SK-N-SH (cell line): ENCODE results near the gene RASA4B.
"Not testable (repeated sequence)": the region's sequence is repeated elsewhere in the genome, so short reads cannot be mapped to it uniquely, and the experiment has no call there.

Source experiments
- POLR2AphosphoS5 ChIP-seq: IDR thresholded peaks from 2 replicates; pipeline ENCODE4 v1.6.1; 2012; ENCODE audit warnings: low read depth, low read length
- REST ChIP-seq: IDR thresholded peaks from 2 replicates; pipeline ENCODE4 v1.6.1; 2012; ENCODE audit warnings: mild to moderate bottlenecking, low read depth, low read length, moderate library complexity
- TAF1 ChIP-seq: IDR thresholded peaks from 2 replicates; pipeline ENCODE4 v1.6.1; 2012; ENCODE audit warnings: low read depth, mild to moderate bottlenecking, low read length, moderate library complexity, borderline replicate concordance
- TF ChIP-seq, protein P1 (sequence below): IDR thresholded peaks from 2 replicates; pipeline ENCODE4 v1.4.0; 2012; ENCODE audit warnings: low read depth, borderline replicate concordance

- TF ChIP-seq, protein P1, sequence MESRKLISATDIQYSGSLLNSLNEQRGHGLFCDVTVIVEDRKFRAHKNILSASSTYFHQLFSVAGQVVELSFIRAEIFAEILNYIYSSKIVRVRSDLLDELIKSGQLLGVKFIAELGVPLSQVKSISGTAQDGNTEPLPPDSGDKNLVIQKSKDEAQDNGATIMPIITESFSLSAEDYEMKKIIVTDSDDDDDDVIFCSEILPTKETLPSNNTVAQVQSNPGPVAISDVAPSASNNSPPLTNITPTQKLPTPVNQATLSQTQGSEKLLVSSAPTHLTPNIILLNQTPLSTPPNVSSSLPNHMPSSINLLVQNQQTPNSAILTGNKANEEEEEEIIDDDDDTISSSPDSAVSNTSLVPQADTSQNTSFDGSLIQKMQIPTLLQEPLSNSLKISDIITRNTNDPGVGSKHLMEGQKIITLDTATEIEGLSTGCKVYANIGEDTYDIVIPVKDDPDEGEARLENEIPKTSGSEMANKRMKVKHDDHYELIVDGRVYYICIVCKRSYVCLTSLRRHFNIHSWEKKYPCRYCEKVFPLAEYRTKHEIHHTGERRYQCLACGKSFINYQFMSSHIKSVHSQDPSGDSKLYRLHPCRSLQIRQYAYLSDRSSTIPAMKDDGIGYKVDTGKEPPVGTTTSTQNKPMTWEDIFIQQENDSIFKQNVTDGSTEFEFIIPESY: not testable (repeated sequence)
- TF ChIP-seq POLR2AphosphoS5, TAF1, REST: not testable (repeated sequence)
These were observed 43.5 kb downstream of the RASA4B start for GRCh38 chr7:102474116-102474515.
